GM23338 (cell line): ENCODE measurements around the gene DNAJC17. TPM values are rescaled to one million over a fixed set of nuclear protein-coding genes. Genes with fewer than 3 reads are reported as not detected.

Experiments
- ATAC-seq: fragments of 200-7000 bp; cut with Tn5 transposase; 3 replicates; pipeline ENCODE4 v1.9.1; 2020
- DNase-seq: peaks from one replicate; pipeline ENCODE4 v3.0.0-alpha.2; 2015; ENCODE audit warnings: low spot score
- H2AFZ ChIP-seq: fragments of 200-600 bp; sonication (generic); 2 replicates; pipeline ENCODE4 v1.8.0; 2016; ENCODE audit warnings: antibody characterized with exemption, mild to moderate bottlenecking, moderate library complexity
- H3F3A ChIP-seq: fragments of 200-600 bp; sonication (generic); replicated peaks from 2 replicates; pipeline ENCODE4 v1.8.0; 2017; ENCODE audit warnings: antibody characterized with exemption, mixed run types, low read depth
- H3K27ac ChIP-seq: fragments of 200-600 bp; sonication (generic); 2 replicates; pipeline ENCODE4 v1.6.1; 2016; ENCODE audit warnings: low read depth
- H3K27me3 ChIP-seq: fragments of 200-600 bp; sonication (generic); 2 replicates; pipeline ENCODE4 v1.8.0; 2016; ENCODE audit warnings: mild to moderate bottlenecking, mixed run types, moderate library complexity; ENCODE audit not compliant: insufficient read depth
- H3K36me3 ChIP-seq: fragments of 200-600 bp; sonication (generic); 2 replicates; pipeline ENCODE4 v1.8.0; 2016; ENCODE audit warnings: mild to moderate bottlenecking; ENCODE audit not compliant: insufficient read depth
- H3K4me1 ChIP-seq: fragments of 200-600 bp; sonication (generic); 2 replicates; pipeline ENCODE4 v1.8.0; 2016; ENCODE audit warnings: mild to moderate bottlenecking, moderate library complexity; ENCODE audit not compliant: insufficient read depth
- H3K4me2 ChIP-seq: fragments of 200-600 bp; sonication (generic); 2 replicates; pipeline ENCODE4 v1.7.1; 2017; ENCODE audit warnings: mixed run types
- H3K4me3 ChIP-seq: fragments of 200-600 bp; sonication (generic); 2 replicates; pipeline ENCODE4 v1.6.1; 2016; ENCODE audit warnings: mixed run types
- H3K79me2 ChIP-seq: fragments of 200-600 bp; sonication (generic); replicated peaks from 2 replicates; pipeline ENCODE4 v1.8.0; 2017; ENCODE audit warnings: mild to moderate bottlenecking; ENCODE audit not compliant: insufficient read depth
- H3K9me2 ChIP-seq: fragments of 200-600 bp; sonication (generic); 2 replicates; pipeline ENCODE4 v1.8.0; 2017; ENCODE audit not compliant: insufficient read depth
- H4K20me1 ChIP-seq: fragments of 200-600 bp; sonication (generic); replicated peaks from 2 replicates; pipeline ENCODE4 v1.8.0; 2017; ENCODE audit warnings: mild to moderate bottlenecking; ENCODE audit not compliant: insufficient read depth
- H3K27ac Mint-ChIP-seq: 2 replicates; pipeline ENCODE4 v1.8.0; 2020; ENCODE audit warnings: inconsistent platforms, mild to moderate bottlenecking, moderate library complexity, mixed read lengths
- H3K27me3 Mint-ChIP-seq: 3 replicates; pipeline ENCODE4 v1.8.0; 2022; ENCODE audit warnings: low read depth, mild to moderate bottlenecking, moderate library complexity, mixed read lengths, inconsistent platforms; ENCODE audit not compliant: insufficient read depth, poor library complexity
- H3K36me3 Mint-ChIP-seq: 3 replicates; pipeline ENCODE4 v1.8.0; 2021; ENCODE audit warnings: low read depth, mild to moderate bottlenecking, inconsistent platforms, moderate library complexity, mixed read lengths
- H3K4me1 Mint-ChIP-seq: 3 replicates; pipeline ENCODE4 v1.8.0; 2020; ENCODE audit warnings: mild to moderate bottlenecking, inconsistent platforms, mixed read lengths
- H3K4me3 Mint-ChIP-seq: 3 replicates; pipeline ENCODE4 v1.8.0; 2021; ENCODE audit warnings: moderate library complexity, mild to moderate bottlenecking, inconsistent platforms, mixed read lengths
- H3K9me3 Mint-ChIP-seq: 3 replicates; pipeline ENCODE4 v1.8.0; 2020; ENCODE audit warnings: moderate library complexity, mild to moderate bottlenecking, inconsistent platforms, mixed read lengths
- CREB1 ChIP-seq: fragments of 250-450 bp; sonication (Bioruptor Pico); IDR thresholded peaks from 2 replicates; pipeline ENCODE4 v1.5.0; 2020; ENCODE audit warnings: low read depth, mild to moderate bottlenecking, moderate library complexity
- CTCF ChIP-seq, 2 experiments: fragments of 200-600 bp in 1 of 2; sonication (generic) in 1 of 2; conservative IDR thresholded peaks; 2 replicates each; pipeline versions ENCODE4 v1.5.1 to v1.6.1; 2016 to 2017; ENCODE audit warnings: antibody characterized with exemption in 2 of 2, low read depth in 2 of 2, mild to moderate bottlenecking in 2 of 2, moderate library complexity in 1 of 2
- EZH2 ChIP-seq: fragments of 200-600 bp; sonication (generic); IDR thresholded peaks from one replicate; pipeline ENCODE4 v1.8.0; 2017; ENCODE audit warnings: antibody characterized with exemption, mild to moderate bottlenecking, low read depth; ENCODE audit not compliant: unreplicated experiment
- JUNB ChIP-seq: IDR thresholded peaks from one replicate; pipeline ENCODE4 v1.6.1; 2016; ENCODE audit warnings: antibody characterized with exemption; ENCODE audit not compliant: unreplicated experiment
- POLR2AphosphoS5 ChIP-seq: IDR thresholded peaks from 2 replicates; pipeline ENCODE4 v1.6.1; 2016; ENCODE audit warnings: antibody characterized with exemption, low read depth
- ZNF114 ChIP-seq: fragments of 250-450 bp; sonication (Bioruptor Pico); IDR thresholded peaks from 2 replicates; pipeline ENCODE4 v1.5.0; 2020; ENCODE audit warnings: mild to moderate bottlenecking, moderate library complexity
- ZNF331 ChIP-seq: fragments of 250-450 bp; sonication (Bioruptor Pico); IDR thresholded peaks from 2 replicates; pipeline ENCODE4 v1.5.0; 2020; ENCODE audit warnings: low read depth, mild to moderate bottlenecking, moderate library complexity
- ZNF462 ChIP-seq: fragments of 250-450 bp; sonication (Bioruptor Pico); IDR thresholded peaks from 2 replicates; pipeline ENCODE4 v1.5.0; 2020; ENCODE audit warnings: mild to moderate bottlenecking, moderate library complexity
- polyA plus RNA-seq: library from polyadenylated mRNA; unstranded; fragments of >200 nt; fragmentation: Nextera tagmentation; extraction: Ambion mirVana; gene quantifications from 2 replicates; pipeline ENCODE4 v1.2.1, GENCODE V29; 2016
- total RNA-seq: library from RNA; depleted of rRNA; stranded (reverse); fragments of >200 nt; shearing (Covaris generic); gene quantifications from 2 replicates; pipeline ENCODE4 v1.2.3, GENCODE V29; 2014
- TF ChIP-seq, protein P1 (sequence below): IDR thresholded peaks from one replicate; pipeline ENCODE4 v1.6.1; 2018; ENCODE audit warnings: antibody characterized with exemption; ENCODE audit not compliant: unreplicated experiment
- TF ChIP-seq, protein P2 (sequence below): IDR thresholded peaks from 2 replicates; pipeline ENCODE4 v1.6.1; 2016; ENCODE audit warnings: antibody characterized with exemption

Gene DNAJC17
- total and polyA plus RNA-seq, 2 experiments from 2014 or later: 23.0 to 77.6 TPM

DNA sequence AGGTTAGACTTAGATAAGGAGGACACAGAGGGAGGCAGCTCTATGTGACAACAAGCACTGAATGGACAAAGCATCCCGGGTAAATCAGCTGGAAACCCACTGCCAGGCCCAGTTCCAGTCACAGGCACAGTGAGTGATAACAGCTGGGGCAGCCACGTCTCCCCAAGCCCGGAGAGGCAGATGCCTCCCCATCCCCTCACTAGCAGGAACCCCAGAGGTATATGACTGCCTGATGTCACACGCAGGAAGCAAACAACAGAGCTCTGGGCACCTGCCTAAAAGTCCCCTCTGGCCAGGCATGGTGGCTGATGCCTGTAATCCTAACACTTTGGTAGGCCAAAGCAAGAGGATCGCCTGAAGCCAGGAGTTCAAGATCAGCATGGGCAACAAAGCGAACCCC is 19.3 kb downstream of the DNAJC17 start:
- Mint-ChIP-seq H3K27ac (peak overlapping the region; percentile 86), H3K9me3 (no peaks in the 10 kb centered on the region)

More for the DNA sequence above, 19.3 kb downstream of the DNAJC17 start:
- H3F3A ChIP-seq: peaks cover 9% of the 10 kb centered on the region; the same call in 1 of the 2 replicates
- DNase-seq: peak; percentile 37
- peak overlapping the region; percentile 72 for H3K4me2 ChIP-seq
- peaks cover 13% of the 10 kb centered on the region for H3K27me3 Mint-ChIP-seq
- H3K9me2 ChIP-seq: no peaks in the 10 kb centered on the region
- peaks cover 52% of the 10 kb centered on the region for H3K4me1 ChIP-seq
- H3K79me2 ChIP-seq: peaks cover 33% of the 10 kb centered on the region
- H4K20me1 ChIP-seq: 0 out of 2 replicates have a peak, but pooled peaks cover 3% of the 10 kb centered on the region
- H3K27me3 ChIP-seq: no peaks in the 10 kb centered on the region
- peak overlapping the region; percentile 16; the same call in 1 of the 2 replicates for H3K27ac ChIP-seq
- ATAC-seq: peak; percentile 13
- peak overlapping the region; percentile 60 for H3K4me3 Mint-ChIP-seq
- peaks cover 7% of the 10 kb centered on the region; the same call in 2 of the 3 replicates for H3K36me3 Mint-ChIP-seq
- H3K4me3 ChIP-seq: peak overlapping the region; percentile 41; the same call in 1 of the 2 replicates
- H2AFZ ChIP-seq: no peak overlapping the region
- TF ChIP-seq ZNF331 (CRISPR knock-in tag) (no peak), CTCF (conservative IDR thresholded peaks at IDR 0.05; ENCODE audit: low read depth in 2 of 2) (no peak), ZNF114 (CRISPR knock-in tag) (no peak), ZNF462 (CRISPR knock-in tag) (no peak), JUNB (no peak), EZH2 (no peak), POLR2AphosphoS5 (no peak), CREB1 (no peak)
- TF ChIP-seq, protein P1, sequence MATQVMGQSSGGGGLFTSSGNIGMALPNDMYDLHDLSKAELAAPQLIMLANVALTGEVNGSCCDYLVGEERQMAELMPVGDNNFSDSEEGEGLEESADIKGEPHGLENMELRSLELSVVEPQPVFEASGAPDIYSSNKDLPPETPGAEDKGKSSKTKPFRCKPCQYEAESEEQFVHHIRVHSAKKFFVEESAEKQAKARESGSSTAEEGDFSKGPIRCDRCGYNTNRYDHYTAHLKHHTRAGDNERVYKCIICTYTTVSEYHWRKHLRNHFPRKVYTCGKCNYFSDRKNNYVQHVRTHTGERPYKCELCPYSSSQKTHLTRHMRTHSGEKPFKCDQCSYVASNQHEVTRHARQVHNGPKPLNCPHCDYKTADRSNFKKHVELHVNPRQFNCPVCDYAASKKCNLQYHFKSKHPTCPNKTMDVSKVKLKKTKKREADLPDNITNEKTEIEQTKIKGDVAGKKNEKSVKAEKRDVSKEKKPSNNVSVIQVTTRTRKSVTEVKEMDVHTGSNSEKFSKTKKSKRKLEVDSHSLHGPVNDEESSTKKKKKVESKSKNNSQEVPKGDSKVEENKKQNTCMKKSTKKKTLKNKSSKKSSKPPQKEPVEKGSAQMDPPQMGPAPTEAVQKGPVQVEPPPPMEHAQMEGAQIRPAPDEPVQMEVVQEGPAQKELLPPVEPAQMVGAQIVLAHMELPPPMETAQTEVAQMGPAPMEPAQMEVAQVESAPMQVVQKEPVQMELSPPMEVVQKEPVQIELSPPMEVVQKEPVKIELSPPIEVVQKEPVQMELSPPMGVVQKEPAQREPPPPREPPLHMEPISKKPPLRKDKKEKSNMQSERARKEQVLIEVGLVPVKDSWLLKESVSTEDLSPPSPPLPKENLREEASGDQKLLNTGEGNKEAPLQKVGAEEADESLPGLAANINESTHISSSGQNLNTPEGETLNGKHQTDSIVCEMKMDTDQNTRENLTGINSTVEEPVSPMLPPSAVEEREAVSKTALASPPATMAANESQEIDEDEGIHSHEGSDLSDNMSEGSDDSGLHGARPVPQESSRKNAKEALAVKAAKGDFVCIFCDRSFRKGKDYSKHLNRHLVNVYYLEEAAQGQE: no peak
- TF ChIP-seq, protein P2, sequence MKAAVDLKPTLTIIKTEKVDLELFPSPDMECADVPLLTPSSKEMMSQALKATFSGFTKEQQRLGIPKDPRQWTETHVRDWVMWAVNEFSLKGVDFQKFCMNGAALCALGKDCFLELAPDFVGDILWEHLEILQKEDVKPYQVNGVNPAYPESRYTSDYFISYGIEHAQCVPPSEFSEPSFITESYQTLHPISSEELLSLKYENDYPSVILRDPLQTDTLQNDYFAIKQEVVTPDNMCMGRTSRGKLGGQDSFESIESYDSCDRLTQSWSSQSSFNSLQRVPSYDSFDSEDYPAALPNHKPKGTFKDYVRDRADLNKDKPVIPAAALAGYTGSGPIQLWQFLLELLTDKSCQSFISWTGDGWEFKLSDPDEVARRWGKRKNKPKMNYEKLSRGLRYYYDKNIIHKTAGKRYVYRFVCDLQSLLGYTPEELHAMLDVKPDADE: no peak
- H3K36me3 ChIP-seq: no peaks in the 10 kb centered on the region
- peaks cover 59% of the 10 kb centered on the region for H3K4me1 Mint-ChIP-seq
